ENCODE measurements around the gene ARF3.
A peak's percentile ranks its signal among the peaks of the same experiment; 100 is the strongest.

Gene ARF3

DNA sequence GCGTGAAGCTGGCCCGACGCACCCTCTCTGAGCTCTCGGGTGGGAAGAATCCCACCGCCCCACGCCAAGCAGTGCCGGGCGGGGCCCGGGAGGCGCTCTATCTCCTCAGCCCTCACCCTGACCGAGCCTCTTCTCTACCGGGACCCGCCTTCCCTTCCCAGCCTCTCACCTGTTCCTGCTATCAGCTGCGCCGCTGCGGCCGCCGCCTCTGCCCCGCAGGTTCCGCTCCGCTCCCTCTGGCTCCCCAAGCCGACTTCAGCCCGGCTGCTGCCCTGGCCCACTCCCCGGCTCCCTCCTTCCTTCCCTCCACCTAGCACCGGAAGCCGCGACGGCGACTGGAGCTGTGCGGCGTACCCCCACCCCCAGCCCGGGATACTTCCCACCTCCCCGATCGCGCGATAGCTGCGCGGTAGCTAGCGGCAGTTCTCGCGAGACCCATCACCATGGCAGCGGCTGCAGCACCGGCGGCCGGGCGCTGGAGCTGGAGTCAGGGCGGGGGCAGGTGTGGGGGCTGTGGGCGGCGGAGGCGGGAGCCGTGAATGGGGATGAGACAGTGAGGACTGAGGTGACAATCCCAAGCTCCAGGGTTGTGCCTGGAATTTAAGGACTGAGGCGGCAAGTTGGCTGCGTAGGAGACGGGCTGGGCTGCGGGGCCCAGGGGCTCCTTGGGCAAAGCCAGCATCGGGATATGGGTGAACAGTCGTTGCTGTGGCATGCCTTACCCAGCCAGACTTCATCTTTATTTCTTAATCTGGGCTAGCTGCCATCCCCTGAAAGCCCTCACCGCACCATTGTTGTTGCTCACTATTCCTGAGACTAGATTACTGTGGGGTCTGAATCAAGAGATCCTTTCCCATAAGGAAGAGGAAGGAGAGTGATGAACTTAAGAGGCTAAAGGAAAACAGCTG, at the start of gene ARF3:
Gene ARF3 (minus strand): TSS at position 347 of the 908 bp plus-strand sequence. CDS start 16,392 bp downstream, outside the sequence.
- peak; percentile 98 for DNase-seq

DNA sequence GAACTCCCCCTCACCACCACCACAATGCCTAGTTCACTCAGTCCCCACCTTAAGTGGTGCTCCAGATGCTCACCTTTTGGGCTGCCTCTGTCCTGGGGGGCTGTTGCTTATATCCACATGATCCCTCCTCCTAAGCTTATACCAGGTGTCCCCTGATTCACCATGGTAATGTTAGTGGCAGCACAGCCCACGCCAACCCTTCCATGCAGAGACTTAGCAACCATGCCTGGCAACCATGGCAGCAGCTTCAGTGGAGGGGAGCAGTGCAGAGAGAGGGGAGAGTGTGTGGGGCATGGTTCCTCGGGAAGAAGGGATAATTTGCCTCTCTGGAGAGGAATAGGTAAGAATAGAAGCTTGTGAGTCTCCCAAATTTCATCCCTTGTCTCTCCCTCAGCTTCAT, 43.1 kb upstream of the ARF3 start:
- no peak for DNase-seq

DNA sequence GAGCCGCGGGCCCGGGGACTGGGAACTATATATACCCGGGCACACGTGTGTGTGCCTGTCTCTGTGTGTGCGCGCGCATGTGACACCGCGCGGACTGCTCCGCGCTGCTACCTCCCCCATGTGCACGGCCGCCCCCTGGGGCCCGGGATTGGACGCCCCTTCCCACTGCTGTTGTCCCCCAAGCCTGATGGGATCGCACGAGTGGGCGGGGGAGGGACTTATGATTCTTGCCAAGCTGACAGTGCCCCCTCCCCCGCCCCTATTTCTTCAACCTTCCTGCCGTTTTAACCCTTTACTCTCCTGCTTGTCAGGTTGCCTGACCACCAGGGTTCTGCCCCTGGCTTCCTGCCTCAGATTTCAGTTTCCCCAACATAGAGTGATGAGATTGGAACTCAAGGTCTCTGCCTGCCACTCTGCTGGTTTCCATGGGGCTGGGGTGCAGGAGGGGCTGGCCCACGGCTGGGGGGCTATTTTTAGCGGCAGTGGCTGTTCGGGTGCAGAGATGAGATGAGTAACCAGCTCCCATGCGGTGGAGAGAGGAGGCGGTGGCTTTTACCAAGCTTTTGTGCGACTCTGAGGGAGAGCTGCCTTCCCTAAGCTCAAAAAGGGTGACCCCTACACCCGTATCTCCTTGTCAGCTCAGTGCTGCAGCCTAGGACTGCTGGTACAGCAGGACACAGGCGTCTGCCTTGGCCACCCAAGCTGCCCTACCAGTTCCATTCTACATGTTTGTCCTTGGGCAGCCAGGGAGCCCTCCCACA, 42.3 kb upstream of the ARF3 start, which contains the start of gene DDN:
Gene DDN (minus strand): TSS at position 5 of the 761 bp plus-strand sequence. CDS start 88 bp downstream, outside the sequence.
- peak; percentile 71 for DNase-seq

DNA sequence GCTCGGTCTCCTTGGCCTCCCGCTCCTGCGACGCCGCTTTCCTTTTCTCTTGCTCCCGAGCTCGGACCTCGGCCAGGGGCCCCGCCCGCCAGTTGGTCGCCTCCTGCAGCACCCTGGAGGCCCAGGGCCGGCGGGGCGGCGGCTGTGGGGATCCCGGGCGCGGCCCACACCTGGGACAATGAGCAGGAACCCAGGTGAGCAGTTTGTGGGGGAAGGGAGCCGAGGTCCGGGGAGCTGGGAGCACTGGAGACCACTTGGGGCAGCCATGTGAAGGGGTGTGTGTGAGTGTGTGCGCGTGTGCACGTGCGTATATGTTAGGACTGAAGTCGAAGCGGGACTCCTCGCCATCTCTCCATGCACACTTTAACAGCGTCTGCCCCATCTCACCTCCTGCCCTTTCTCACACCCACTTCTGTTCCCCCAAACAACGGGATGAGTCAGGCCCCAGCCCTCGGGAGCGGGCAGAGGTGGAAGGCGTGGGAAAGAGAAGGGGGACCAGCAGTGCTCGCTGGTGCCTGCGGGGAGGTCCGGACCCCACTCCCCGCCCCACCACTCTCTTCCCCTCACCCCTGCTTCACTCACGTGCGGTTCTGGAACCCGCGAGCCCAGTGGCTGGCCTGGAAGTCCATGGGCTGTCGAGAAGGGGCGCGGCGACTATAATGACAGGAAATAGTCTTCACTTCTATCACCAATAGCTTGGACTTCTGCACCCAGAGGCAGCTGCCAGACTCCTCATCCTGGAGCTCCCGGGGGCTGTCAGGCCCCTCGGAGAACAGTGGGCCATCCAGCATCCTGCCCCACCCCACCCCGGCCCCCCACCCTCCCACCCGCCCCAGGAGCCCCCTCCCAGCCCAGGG, 41.4 kb upstream of the ARF3 start:
- DNase-seq = peak; percentile 42

GRCh38 chr12:48997719-48998496, 40.6 kb upstream of the ARF3 start:
- DNase-seq = peak; percentile 58

DNA sequence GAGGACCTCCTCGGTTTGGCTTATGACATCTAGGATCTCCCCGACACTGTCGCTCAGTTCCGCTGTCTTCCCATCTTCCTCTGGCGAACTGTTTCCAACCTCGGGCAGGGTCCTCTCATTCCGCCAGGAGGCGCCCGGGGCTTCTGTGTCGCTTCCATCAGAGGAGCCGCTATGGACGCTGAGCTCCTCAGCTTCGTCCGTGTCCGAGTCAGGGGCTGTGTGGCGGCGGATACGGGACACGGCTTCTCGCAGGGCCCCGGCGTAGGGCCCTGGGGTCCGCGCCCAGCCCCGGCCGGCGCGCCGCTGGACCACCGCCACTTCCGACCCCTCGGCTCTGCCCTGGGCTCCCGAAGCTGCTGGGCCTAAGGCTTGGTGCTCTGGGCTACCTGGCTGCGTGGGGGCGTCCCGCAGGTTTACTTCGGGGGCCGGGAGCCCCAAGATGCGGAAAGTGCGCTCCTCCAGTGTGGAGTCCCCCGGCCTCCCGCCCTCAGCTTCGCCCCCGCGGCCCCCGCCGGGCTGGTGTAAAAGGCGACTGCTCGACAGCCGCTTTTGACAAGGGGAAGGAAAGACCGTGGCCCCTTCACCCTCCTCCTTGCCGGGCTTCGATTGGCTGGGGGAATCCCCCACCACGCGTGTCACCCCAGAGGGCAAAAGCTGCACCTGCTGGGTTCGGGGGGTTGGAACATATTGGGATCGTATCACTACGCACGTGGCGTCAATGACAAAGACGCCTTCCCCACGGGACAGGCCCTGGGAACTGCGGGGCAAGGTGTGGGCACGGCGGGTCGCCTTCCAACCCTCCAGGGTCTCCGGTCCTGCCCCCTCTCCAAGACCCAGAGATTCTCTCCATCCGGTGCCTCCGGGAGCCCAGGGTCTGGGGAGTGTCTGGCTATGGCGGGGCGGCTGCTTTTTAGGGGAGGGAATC, 39.8 kb upstream of the ARF3 start:
- DNase-seq = peak; percentile 91

DNA sequence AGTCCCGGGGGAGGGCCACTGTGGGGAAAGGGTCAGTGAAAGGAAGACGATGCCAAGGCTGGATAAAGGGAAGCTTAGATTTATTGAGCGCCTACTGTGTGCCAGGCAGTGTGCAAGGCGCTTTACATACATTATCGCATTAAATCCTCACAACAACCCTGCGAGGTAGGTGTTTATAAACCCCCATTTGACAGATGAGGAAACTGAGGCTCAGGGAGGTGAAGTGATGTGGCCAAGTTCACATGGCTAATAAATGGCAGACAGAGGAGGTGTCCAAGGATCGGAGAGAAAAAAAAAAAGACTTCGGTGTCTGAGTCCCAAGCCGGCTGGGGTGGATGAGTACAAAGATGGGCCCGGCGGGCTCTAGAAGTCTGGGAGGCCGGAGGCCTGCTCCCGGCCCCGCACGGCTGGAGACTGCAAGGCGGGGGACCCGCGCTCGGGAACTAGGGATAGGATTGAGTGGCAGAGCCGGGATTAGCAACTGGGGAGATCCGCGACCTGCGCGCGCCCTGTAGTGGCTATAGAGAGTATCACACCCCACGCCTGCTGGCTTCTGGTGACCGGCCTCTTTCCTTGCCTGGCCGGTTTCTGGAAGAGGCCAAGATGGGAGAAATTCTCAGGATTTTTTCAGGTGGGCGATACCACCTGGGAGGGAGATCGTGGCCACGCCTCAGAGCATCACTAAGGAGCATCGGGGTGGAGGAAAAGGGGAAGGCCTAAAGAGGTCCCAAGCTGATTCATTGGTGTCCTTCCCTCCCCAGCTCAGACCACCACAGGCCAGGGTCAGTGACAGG, 38.0 kb upstream of the ARF3 start:
- DNase-seq = peak; percentile 93

DNA sequence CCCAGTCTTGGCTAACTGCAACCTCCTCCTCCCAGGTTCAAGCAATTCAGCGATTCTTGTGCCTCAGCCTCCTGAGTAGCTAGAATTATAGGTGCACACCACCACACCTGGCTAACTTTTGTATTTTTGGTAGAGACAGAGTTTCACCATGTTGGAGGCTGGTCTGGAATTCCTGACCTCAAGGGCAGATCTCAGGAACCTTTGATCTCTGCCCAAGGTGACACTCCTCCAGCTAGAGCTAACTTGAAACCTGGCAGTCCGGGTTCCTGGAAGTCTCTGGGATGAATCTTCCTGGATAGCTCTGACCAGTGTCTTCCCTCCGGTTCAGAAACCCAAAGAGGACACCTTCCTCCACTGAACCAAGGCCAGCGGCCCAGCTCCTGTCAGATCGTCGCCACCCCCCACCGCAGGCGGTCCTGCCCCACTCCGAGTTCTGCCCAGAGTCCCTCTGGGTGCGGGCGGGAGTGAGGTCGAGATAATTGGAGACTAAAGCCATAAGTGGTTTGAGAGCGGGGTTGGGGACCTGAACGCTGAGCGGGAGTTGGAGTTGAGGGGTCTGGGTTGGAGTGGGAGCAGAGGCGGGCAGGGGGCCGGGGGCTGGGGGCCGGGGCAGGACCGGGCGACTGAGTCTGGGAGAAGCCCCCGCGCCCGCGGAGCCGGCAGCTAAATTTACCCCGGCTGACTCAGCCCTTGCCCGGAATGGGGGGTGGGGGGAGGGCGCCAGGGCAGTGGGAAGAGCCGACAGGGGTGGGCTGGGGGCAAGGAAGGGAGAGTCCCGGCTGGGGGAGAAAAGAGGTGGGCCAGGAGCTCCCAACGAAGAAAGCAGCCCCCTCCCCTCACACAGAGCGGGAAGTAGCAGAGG, 37.2 kb upstream of the ARF3 start:
- no peak for DNase-seq

GRCh38 chr12:48993787-48994186, 36.5 kb upstream of the ARF3 start:
- no peak for DNase-seq

GRCh38 chr12:48991247-48992050, 34.2 kb upstream of the ARF3 start:
- DNase-seq = no peak

DNA sequence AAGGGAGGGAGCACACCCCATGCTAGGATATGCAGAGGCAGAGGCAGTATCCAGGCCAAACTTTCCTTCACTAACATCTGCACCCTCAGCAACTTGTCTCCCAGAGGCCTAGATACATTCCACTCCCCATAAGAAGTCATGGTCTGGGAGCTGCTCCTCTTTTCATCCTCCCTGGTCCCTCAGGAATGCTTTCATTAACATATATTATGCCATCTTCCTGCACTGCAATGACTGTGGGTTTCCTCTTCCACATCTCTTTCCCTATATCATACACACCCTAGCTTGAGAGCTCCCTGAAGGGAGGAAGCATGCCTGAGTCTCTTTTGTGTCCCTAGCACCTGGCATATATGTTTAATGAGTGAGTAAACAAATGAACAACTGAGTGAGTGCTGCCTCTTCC, 33.3 kb upstream of the ARF3 start:
- no peak for DNase-seq

GRCh38 chr12:48988030-48988649, 30.9 kb upstream of the ARF3 start:
- peak; percentile 90 for DNase-seq

GRCh38 chr12:48986720-48987291, 29.5 kb upstream of the ARF3 start:
- peak; percentile 88 for DNase-seq

DNA sequence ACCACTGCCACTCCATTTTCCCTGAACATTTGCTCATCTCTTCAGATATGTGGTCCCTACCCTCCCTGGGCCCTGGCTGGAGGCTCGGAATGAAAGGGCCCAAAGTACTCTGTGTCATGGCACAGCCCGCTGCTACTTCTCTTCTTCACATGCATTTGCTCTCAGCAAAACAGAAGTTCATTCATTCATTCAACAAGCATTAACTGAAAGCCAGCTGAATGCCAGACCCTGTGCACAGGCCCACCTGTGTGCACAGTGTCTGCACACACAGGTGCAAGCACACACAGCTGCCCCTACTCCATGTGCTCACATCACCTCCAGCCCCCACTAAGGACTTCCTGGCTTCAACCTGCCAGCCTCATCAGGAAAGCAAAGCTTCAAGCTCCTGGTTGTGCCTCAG, 28.6 kb upstream of the ARF3 start:
- DNase-seq = peak; percentile 8

GRCh38 chr12:48985475-48985897, 28.2 kb upstream of the ARF3 start:
- DNase-seq = peak; percentile 10

- no peak for DNase-seq
These were observed 25.3 kb upstream of the ARF3 start for GRCh38 chr12:48982397-48983080.
